ENCODE measurements around the gene RNF223. TPM values are rescaled to one million over a fixed set of nuclear protein-coding genes. Genes with fewer than 3 reads are reported as not detected.

RNF223 gene
- total RNA-seq, 1 donor from 2014 or later: 0.10 TPM

GRCh38 chr1:1044455-1045078 lies 29.5 kb downstream of the RNF223 start:
- no peak for DNase-seq (ENCODE audit: low spot score)
- no peak overlapping the region for H3K4me3 Mint-ChIP-seq
- H3K36me3 Mint-ChIP-seq (ENCODE audit: low read depth): peaks cover 3% of the 10 kb centered on the region
- no peaks in the 10 kb centered on the region for H3K9me3 Mint-ChIP-seq
- peaks cover 2% of the 10 kb centered on the region for H3K4me1 Mint-ChIP-seq (ENCODE audit: low read depth)
- intact Hi-C loops (cut with micrococcal nuclease): no loop called here
- H3K27ac Mint-ChIP-seq: no peak overlapping the region
- peaks cover 2% of the 10 kb centered on the region for H3K27me3 Mint-ChIP-seq (ENCODE audit: insufficient read depth)

GRCh38 chr1:1043921-1044320 lies 30.2 kb downstream of the RNF223 start:
- no peak overlapping the region for H3K4me3 Mint-ChIP-seq
- H3K9me3 Mint-ChIP-seq: no peaks in the 10 kb centered on the region
- H3K4me1 Mint-ChIP-seq (ENCODE audit: low read depth): peaks cover 8% of the 10 kb centered on the region
- peaks cover 6% of the 10 kb centered on the region for H3K27me3 Mint-ChIP-seq (ENCODE audit: insufficient read depth)
- peaks cover 3% of the 10 kb centered on the region for H3K36me3 Mint-ChIP-seq (ENCODE audit: low read depth)
- DNase-seq (ENCODE audit: low spot score): no peak
- intact Hi-C loops (cut with micrococcal nuclease): no loop called here
- H3K27ac Mint-ChIP-seq: no peak overlapping the region

- intact Hi-C loops (cut with micrococcal nuclease): no loop called here
- H3K4me1 Mint-ChIP-seq (ENCODE audit: low read depth): peaks cover 14% of the 10 kb centered on the region
- H3K27ac Mint-ChIP-seq: no peak overlapping the region
Measured at GRCh38 chr1:1043411-1043810, 30.7 kb downstream of the RNF223 start.

GRCh38 chr1:1042835-1043234 lies 31.3 kb downstream of the RNF223 start:
- H3K9me3 Mint-ChIP-seq: no peaks in the 10 kb centered on the region
- H3K36me3 Mint-ChIP-seq (ENCODE audit: low read depth): peaks cover 3% of the 10 kb centered on the region
- no peak for DNase-seq (ENCODE audit: low spot score)
- peak overlapping the region; percentile 37 for H3K4me3 Mint-ChIP-seq
- intact Hi-C loops (cut with micrococcal nuclease): no loop called here
- H3K4me1 Mint-ChIP-seq (ENCODE audit: low read depth): peaks cover 14% of the 10 kb centered on the region
- peaks cover 13% of the 10 kb centered on the region for H3K27me3 Mint-ChIP-seq (ENCODE audit: insufficient read depth)
- no peak overlapping the region for H3K27ac Mint-ChIP-seq

More at GRCh38 chr1:1043411-1043810, 30.7 kb downstream of the RNF223 start:
- no peak for DNase-seq (ENCODE audit: low spot score)
- Mint-ChIP-seq H3K4me3 (no peak overlapping the region), H3K9me3 (no peaks in the 10 kb centered on the region), H3K27me3 (ENCODE audit: insufficient read depth) (peaks cover 10% of the 10 kb centered on the region), H3K36me3 (ENCODE audit: low read depth) (peaks cover 3% of the 10 kb centered on the region)

- no peak for DNase-seq (ENCODE audit: low spot score)
- Mint-ChIP-seq H3K4me3 (no peak overlapping the region), H3K27me3 (ENCODE audit: insufficient read depth) (peaks cover 15% of the 10 kb centered on the region), H3K36me3 (ENCODE audit: low read depth) (peaks cover 3% of the 10 kb centered on the region), H3K4me1 (ENCODE audit: low read depth) (peaks cover 14% of the 10 kb centered on the region), H3K27ac (no peak overlapping the region), H3K9me3 (no peaks in the 10 kb centered on the region)
- intact Hi-C loops (cut with micrococcal nuclease): loop anchor here (2.0 kb wide), 1 partner anchor 27 kb away; no protein-coding TSS in a partner anchor
Measured at GRCh38 chr1:1041873-1042272, 32.2 kb downstream of the RNF223 start.

- no peaks in the 10 kb centered on the region for H3K9me3 Mint-ChIP-seq
- no peak overlapping the region for H3K4me3 Mint-ChIP-seq
- H3K27me3 Mint-ChIP-seq (ENCODE audit: insufficient read depth): peaks cover 15% of the 10 kb centered on the region
- peaks cover 14% of the 10 kb centered on the region for H3K4me1 Mint-ChIP-seq (ENCODE audit: low read depth)
- no peak for DNase-seq (ENCODE audit: low spot score)
- H3K36me3 Mint-ChIP-seq (ENCODE audit: low read depth): peaks cover 3% of the 10 kb centered on the region
- no peak overlapping the region for H3K27ac Mint-ChIP-seq
- intact Hi-C loops (cut with micrococcal nuclease): loop anchor here (2.0 kb wide), 1 partner anchor 28 kb away; no protein-coding TSS in a partner anchor
Measured at GRCh38 chr1:1041092-1041523, 33.0 kb downstream of the RNF223 start.

GRCh38 chr1:1040004-1040991 lies 33.8 kb downstream of the RNF223 start:
- intact Hi-C loops (cut with micrococcal nuclease): loop anchor here (1.0 to 2.0 kb wide), 3 partner anchors 19 to 29 kb away; no protein-coding TSS in a partner anchor
- Mint-ChIP-seq H3K27me3 (ENCODE audit: insufficient read depth) (peaks cover 16% of the 10 kb centered on the region), H3K4me3 (peak overlapping the region; percentile 64), H3K9me3 (no peaks in the 10 kb centered on the region), H3K4me1 (ENCODE audit: low read depth) (peaks cover 14% of the 10 kb centered on the region), H3K36me3 (ENCODE audit: low read depth) (peaks cover 3% of the 10 kb centered on the region), H3K27ac (no peak overlapping the region)
- peak; percentile 78 for DNase-seq (ENCODE audit: low spot score)

- Mint-ChIP-seq H3K4me3 (peak overlapping the region; percentile 64), H3K36me3 (ENCODE audit: low read depth) (peaks cover 3% of the 10 kb centered on the region), H3K27me3 (ENCODE audit: insufficient read depth) (peaks cover 19% of the 10 kb centered on the region), H3K27ac (peak overlapping the region; percentile 70), H3K4me1 (ENCODE audit: low read depth) (peaks cover 14% of the 10 kb centered on the region), H3K9me3 (no peaks in the 10 kb centered on the region)
- intact Hi-C loops (cut with micrococcal nuclease): loop anchor here (2.0 kb wide), 1 partner anchor 59 kb away; no protein-coding TSS in a partner anchor
- DNase-seq (ENCODE audit: low spot score): no peak
Measured at GRCh38 chr1:1039145-1039910, 34.8 kb downstream of the RNF223 start.

GRCh38 chr1:1038694-1039093 lies 35.4 kb downstream of the RNF223 start:
- DNase-seq (ENCODE audit: low spot score): no peak
- intact Hi-C loops (cut with micrococcal nuclease): loop anchor here (2.0 kb wide), 1 partner anchor 60 kb away; no protein-coding TSS in a partner anchor
- Mint-ChIP-seq H3K4me1 (ENCODE audit: low read depth) (peaks cover 14% of the 10 kb centered on the region), H3K9me3 (no peaks in the 10 kb centered on the region), H3K27ac (no peak overlapping the region), H3K27me3 (ENCODE audit: insufficient read depth) (peaks cover 19% of the 10 kb centered on the region), H3K4me3 (peak overlapping the region; percentile 42), H3K36me3 (ENCODE audit: low read depth) (peaks cover 3% of the 10 kb centered on the region)

GRCh38 chr1:1037366-1038327 lies 36.5 kb downstream of the RNF223 start:
- Mint-ChIP-seq H3K4me3 (no peak overlapping the region), H3K27me3 (ENCODE audit: insufficient read depth) (peaks cover 19% of the 10 kb centered on the region), H3K27ac (no peak overlapping the region), H3K36me3 (ENCODE audit: low read depth) (no peaks in the 10 kb centered on the region), H3K4me1 (ENCODE audit: low read depth) (peaks cover 14% of the 10 kb centered on the region), H3K9me3 (no peaks in the 10 kb centered on the region)
- intact Hi-C loops (cut with micrococcal nuclease): loop anchor here (2.0 kb wide), 1 partner anchor 61 kb away; no protein-coding TSS in a partner anchor
- no peak for DNase-seq (ENCODE audit: low spot score)

GRCh38 chr1:1035291-1035943 lies 38.7 kb downstream of the RNF223 start:
- Mint-ChIP-seq H3K9me3 (no peaks in the 10 kb centered on the region), H3K36me3 (ENCODE audit: low read depth) (no peaks in the 10 kb centered on the region), H3K27me3 (ENCODE audit: insufficient read depth) (peaks cover 25% of the 10 kb centered on the region), H3K4me1 (ENCODE audit: low read depth) (peaks cover 14% of the 10 kb centered on the region), H3K4me3 (no peak overlapping the region), H3K27ac (no peak overlapping the region)
- intact Hi-C loops (cut with micrococcal nuclease): no loop called here
- DNase-seq (ENCODE audit: low spot score): no peak

Data from activated T-helper 1 cell treated with anti-CD3 and anti-CD28 coated beads, Interleukin-12 subunit alpha, Interleukin-12 subunit beta, Interleukin-2, Interleukin-4 antibody, amounts not matched to agents 30 ng/mL and 10 ng/mL and 1 ng/mL, durations not matched to agents 14 hours and 24 hours and 36 hours (primary cell).